SK-N-SH treated with all-trans-retinoic acid at 6 μM for 48 hours (cell line): Measurements from ENCODE around the gene TRAK1.

Source experiments
- ATAC-seq: fragments of 200-7000 bp; cut with Tn5 transposase; 3 replicates; pipeline ENCODE4 v1.9.1; 2020; ENCODE audit warnings: mild to moderate bottlenecking, moderate library complexity
- ARNTL ChIP-seq: fragments of 450-650 bp; formaldehyde crosslinking; IDR thresholded peaks from 2 replicates; pipeline ENCODE4 v1.5.0; 2020; ENCODE audit warnings: low read depth, mild to moderate bottlenecking, moderate library complexity, borderline replicate concordance
- BACH2 ChIP-seq: fragments of 250-450 bp; sonication (Bioruptor Pico); IDR thresholded peaks from 2 replicates; pipeline ENCODE4 v1.9.0; 2021; ENCODE audit warnings: mild to moderate bottlenecking, borderline replicate concordance
- CSDC2 ChIP-seq: fragments of 250-450 bp; sonication (Bioruptor Pico); IDR thresholded peaks from 2 replicates; pipeline ENCODE4 v1.5.0; 2020; ENCODE audit warnings: mild to moderate bottlenecking, moderate library complexity
- ESRRG ChIP-seq: fragments of 250-450 bp; sonication (Bioruptor Pico); IDR thresholded peaks from 2 replicates; pipeline ENCODE4 v1.6.1; 2021; ENCODE audit warnings: mild to moderate bottlenecking
- GLIS3 ChIP-seq: fragments of 250-450 bp; sonication (Bioruptor Pico); IDR thresholded peaks from 2 replicates; pipeline ENCODE4 v1.5.0; 2020; ENCODE audit warnings: mild to moderate bottlenecking, moderate library complexity
- ISL1 ChIP-seq: fragments of 250-450 bp; sonication (Bioruptor Pico); IDR thresholded peaks from 2 replicates; pipeline ENCODE4 v2.1.2; 2022; ENCODE audit warnings: mild to moderate bottlenecking, moderate library complexity
- PPARA ChIP-seq: fragments of 250-450 bp; sonication (Bioruptor Pico); IDR thresholded peaks from 2 replicates; pipeline ENCODE4 v1.5.0; 2020; ENCODE audit warnings: mild to moderate bottlenecking, borderline replicate concordance
- RARB ChIP-seq: fragments of 250-450 bp; sonication (Bioruptor Pico); IDR thresholded peaks from 2 replicates; pipeline ENCODE4 v1.8.0; 2021; ENCODE audit warnings: mild to moderate bottlenecking, moderate library complexity
- SNAI2 ChIP-seq: fragments of 250-450 bp; sonication (Bioruptor Pico); IDR thresholded peaks from 2 replicates; pipeline ENCODE4 v1.5.0; 2020; ENCODE audit warnings: mild to moderate bottlenecking, moderate library complexity
- TCF4 ChIP-seq: fragments of 250-450 bp; sonication (Bioruptor Pico); IDR thresholded peaks from 2 replicates; pipeline ENCODE4 v1.8.0; 2021; ENCODE audit warnings: mild to moderate bottlenecking, moderate library complexity, borderline replicate concordance
- ZC3H10 ChIP-seq: fragments of 250-450 bp; sonication (Bioruptor Pico); IDR thresholded peaks from 2 replicates; pipeline ENCODE4 v1.5.1; 2021; ENCODE audit warnings: mild to moderate bottlenecking, moderate library complexity
- ZFP3 ChIP-seq: fragments of 250-450 bp; sonication (Bioruptor Pico); IDR thresholded peaks from 2 replicates; pipeline ENCODE4 v1.5.0; 2020; ENCODE audit warnings: mild to moderate bottlenecking, moderate library complexity
- ZNF565 ChIP-seq: fragments of 450-650 bp; formaldehyde crosslinking; conservative IDR thresholded peaks from 2 replicates; pipeline ENCODE4 v1.5.0; 2020; ENCODE audit warnings: low read depth, mild to moderate bottlenecking, moderate library complexity
- ZNF8 ChIP-seq: fragments of 450-650 bp; formaldehyde crosslinking; IDR thresholded peaks from 2 replicates; pipeline ENCODE4 v1.5.0; 2020; ENCODE audit warnings: mild to moderate bottlenecking, moderate library complexity
- TF ChIP-seq, protein P1 (sequence below): fragments of 250-450 bp; sonication (Bioruptor Pico); IDR thresholded peaks from 2 replicates; pipeline ENCODE4 v1.5.0; 2020; ENCODE audit warnings: mild to moderate bottlenecking, moderate library complexity
- TF ChIP-seq, protein P2 (sequence below): fragments of 250-450 bp; sonication (Bioruptor Pico); IDR thresholded peaks from 2 replicates; pipeline ENCODE4 v1.5.1; 2021; ENCODE audit warnings: mild to moderate bottlenecking, moderate library complexity
- TF ChIP-seq, protein P3 (sequence below): fragments of 250-450 bp; sonication (Bioruptor Pico); IDR thresholded peaks from 2 replicates; pipeline ENCODE4 v1.8.0; 2021; ENCODE audit warnings: low read depth, mild to moderate bottlenecking, moderate library complexity, borderline replicate concordance
- TF ChIP-seq, protein P4 (sequence below): fragments of 250-450 bp; sonication (Bioruptor Pico); IDR thresholded peaks from 2 replicates; pipeline ENCODE4 v1.5.1; 2020; ENCODE audit warnings: low read depth, mild to moderate bottlenecking, moderate library complexity
- TF ChIP-seq, protein P5 (sequence below): fragments of 250-450 bp; sonication (Bioruptor Pico); IDR thresholded peaks from 2 replicates; pipeline ENCODE4 v1.8.0; 2020; ENCODE audit warnings: mild to moderate bottlenecking, moderate library complexity, borderline replicate concordance

TRAK1 gene

DNA sequence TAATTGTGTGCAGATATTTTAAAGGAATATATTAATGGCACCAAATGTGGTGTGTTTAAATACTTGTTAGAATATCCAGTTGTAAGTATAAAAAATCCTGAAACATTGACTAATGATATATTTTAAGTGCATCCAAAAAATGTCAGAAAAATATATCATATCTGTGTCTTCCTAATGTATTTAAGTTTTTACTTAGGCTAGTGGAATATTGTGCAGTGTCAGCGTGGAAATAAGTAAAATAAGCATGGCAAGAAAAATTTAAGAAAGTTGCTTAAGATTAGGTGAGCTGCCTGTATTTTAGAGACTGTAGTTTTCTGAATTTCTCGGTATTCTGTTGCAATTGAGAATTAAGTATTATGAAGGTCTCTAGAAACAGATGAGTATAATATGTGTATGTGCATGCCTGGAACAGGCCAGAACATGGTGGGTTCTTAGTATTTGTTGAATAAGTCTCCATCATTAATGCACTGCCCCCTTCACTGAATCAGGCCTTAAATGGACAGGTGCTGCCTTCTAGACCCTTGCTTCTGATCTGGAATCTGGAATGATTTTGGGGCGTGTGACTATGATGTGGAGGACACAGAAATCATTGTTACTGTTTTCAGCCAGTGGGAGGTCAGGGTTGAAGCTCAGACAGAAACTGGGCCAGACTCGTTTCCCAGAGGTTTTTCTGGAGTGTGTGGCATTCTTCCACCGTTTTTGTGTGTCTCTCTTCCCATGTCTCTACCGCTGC lies 86.1 kb downstream of the TRAK1 start:
- TF ChIP-seq, protein P1, sequence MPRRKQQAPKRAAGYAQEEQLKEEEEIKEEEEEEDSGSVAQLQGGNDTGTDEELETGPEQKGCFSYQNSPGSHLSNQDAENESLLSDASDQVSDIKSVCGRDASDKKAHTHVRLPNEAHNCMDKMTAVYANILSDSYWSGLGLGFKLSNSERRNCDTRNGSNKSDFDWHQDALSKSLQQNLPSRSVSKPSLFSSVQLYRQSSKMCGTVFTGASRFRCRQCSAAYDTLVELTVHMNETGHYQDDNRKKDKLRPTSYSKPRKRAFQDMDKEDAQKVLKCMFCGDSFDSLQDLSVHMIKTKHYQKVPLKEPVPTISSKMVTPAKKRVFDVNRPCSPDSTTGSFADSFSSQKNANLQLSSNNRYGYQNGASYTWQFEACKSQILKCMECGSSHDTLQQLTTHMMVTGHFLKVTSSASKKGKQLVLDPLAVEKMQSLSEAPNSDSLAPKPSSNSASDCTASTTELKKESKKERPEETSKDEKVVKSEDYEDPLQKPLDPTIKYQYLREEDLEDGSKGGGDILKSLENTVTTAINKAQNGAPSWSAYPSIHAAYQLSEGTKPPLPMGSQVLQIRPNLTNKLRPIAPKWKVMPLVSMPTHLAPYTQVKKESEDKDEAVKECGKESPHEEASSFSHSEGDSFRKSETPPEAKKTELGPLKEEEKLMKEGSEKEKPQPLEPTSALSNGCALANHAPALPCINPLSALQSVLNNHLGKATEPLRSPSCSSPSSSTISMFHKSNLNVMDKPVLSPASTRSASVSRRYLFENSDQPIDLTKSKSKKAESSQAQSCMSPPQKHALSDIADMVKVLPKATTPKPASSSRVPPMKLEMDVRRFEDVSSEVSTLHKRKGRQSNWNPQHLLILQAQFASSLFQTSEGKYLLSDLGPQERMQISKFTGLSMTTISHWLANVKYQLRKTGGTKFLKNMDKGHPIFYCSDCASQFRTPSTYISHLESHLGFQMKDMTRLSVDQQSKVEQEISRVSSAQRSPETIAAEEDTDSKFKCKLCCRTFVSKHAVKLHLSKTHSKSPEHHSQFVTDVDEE = no peak
- TF ChIP-seq ZFP3 (no peak), ZNF8 (CRISPR knock-in tag) (no peak), TCF4 (CRISPR knock-in tag) (no peak), ESRRG (CRISPR knock-in tag) (no peak), ARNTL (CRISPR knock-in tag) (no peak)
- TF ChIP-seq, protein P2, sequence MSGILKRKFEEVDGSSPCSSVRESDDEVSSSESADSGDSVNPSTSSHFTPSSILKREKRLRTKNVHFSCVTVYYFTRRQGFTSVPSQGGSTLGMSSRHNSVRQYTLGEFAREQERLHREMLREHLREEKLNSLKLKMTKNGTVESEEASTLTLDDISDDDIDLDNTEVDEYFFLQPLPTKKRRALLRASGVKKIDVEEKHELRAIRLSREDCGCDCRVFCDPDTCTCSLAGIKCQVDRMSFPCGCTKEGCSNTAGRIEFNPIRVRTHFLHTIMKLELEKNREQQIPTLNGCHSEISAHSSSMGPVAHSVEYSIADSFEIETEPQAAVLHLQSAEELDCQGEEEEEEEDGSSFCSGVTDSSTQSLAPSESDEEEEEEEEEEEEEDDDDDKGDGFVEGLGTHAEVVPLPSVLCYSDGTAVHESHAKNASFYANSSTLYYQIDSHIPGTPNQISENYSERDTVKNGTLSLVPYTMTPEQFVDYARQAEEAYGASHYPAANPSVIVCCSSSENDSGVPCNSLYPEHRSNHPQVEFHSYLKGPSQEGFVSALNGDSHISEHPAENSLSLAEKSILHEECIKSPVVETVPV = no peak
- ATAC-seq = no peak

DNA sequence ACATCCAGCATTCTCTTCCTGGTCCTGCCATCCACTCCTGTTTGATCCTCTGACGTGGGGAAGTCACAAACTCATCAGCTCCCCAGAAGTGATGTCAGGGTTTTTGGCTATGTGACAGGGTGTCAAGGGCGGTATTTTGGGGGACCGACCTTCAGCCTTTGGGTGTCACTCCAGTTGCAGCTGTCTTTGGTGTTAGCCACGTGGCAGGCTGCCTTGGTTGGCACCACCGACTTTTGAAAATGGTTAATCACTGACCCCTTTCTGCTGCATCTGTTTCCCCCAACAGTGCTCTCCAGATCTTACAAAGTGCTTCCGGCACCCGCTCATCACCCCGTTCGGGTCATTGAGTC lies 86.6 kb downstream of the TRAK1 start:
- ATAC-seq = no peak
- no peak for TF ChIP-seq GLIS3

DNA sequence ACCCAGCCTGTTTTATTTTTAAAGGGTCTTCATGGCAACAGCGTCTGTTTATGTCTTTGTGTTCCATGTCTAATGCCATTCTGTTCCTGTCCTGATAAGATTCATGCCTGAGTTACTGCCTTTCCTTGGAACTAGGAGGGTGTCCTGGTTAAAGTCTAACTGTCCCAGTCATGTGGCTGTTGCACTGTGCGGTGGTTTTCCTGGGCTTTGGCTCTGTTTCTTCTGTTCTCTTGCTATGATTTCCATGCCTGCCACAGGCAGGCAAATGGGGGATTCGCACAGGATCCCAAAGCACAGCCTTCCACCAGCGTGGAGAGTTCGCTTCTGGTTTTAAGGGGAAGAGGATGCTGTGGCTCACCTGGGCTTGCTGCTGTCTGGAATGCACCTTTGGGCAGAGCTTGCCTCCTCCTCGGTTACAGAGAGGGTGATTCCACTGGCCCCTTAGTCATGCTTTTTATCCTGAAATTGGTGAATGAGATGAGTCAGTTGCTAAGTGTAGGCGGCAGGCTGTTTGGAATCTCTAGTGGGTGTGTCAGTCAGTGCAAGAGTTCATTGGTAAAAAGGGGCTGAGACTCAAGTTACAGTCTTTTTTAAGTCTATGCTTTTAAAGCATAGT lies 88.1 kb downstream of the TRAK1 start:
- no peak for TF ChIP-seq ESRRG (CRISPR knock-in tag)
- TF ChIP-seq ISL1 (CRISPR knock-in tag) = 0 out of 2 replicates have a peak, but pooled peaks have one; percentile 10
- TF ChIP-seq BACH2 (CRISPR knock-in tag) = no peak
- TF ChIP-seq, protein P1 = no peak
- ATAC-seq = peak; percentile 99

DNA sequence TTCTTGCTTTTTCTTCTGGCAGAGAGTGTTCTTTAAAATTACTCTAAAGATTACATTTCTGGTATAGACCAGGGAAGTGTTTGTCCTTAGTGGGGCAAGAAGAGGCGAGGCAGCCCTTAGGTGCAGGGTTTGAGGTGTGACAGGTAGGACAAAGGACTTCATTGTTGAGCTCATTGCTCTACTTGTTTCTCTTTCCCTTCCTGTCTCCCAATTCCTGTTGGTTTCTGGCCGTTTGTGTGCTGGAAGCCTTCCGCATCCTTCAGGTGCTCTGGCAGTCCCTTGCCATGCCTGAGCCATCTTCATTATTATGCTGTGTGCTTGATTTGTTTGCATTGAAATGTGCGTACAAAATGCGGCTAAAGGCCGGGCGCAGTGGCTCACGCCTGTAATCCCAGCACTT lies 89.7 kb downstream of the TRAK1 start:
- no peak for ATAC-seq
- no peak for TF ChIP-seq CSDC2 (CRISPR knock-in tag)
- no peak for TF ChIP-seq PPARA
- TF ChIP-seq TCF4 (CRISPR knock-in tag) = no peak
- no peak for TF ChIP-seq GLIS3
- TF ChIP-seq BACH2 (CRISPR knock-in tag) = no peak
- TF ChIP-seq, protein P3, sequence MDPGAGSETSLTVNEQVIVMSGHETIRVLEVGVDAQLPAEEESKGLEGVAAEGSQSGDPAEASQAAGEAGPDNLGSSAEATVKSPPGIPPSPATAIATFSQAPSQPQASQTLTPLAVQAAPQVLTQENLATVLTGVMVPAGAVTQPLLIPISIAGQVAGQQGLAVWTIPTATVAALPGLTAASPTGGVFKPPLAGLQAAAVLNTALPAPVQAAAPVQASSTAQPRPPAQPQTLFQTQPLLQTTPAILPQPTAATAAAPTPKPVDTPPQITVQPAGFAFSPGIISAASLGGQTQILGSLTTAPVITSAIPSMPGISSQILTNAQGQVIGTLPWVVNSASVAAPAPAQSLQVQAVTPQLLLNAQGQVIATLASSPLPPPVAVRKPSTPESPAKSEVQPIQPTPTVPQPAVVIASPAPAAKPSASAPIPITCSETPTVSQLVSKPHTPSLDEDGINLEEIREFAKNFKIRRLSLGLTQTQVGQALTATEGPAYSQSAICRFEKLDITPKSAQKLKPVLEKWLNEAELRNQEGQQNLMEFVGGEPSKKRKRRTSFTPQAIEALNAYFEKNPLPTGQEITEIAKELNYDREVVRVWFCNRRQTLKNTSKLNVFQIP = no peak
- no peak for TF ChIP-seq ARNTL (CRISPR knock-in tag)
- no peak for TF ChIP-seq RARB
- no peak for TF ChIP-seq ZC3H10 (CRISPR knock-in tag)
- TF ChIP-seq, protein P4, sequence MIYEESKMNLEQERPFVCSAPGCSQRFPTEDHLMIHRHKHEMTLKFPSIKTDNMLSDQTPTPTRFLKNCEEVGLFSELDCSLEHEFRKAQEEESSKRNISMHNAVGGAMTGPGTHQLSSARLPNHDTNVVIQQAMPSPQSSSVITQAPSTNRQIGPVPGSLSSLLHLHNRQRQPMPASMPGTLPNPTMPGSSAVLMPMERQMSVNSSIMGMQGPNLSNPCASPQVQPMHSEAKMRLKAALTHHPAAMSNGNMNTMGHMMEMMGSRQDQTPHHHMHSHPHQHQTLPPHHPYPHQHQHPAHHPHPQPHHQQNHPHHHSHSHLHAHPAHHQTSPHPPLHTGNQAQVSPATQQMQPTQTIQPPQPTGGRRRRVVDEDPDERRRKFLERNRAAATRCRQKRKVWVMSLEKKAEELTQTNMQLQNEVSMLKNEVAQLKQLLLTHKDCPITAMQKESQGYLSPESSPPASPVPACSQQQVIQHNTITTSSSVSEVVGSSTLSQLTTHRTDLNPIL (CRISPR knock-in tag) = no peak
- TF ChIP-seq, protein P5, sequence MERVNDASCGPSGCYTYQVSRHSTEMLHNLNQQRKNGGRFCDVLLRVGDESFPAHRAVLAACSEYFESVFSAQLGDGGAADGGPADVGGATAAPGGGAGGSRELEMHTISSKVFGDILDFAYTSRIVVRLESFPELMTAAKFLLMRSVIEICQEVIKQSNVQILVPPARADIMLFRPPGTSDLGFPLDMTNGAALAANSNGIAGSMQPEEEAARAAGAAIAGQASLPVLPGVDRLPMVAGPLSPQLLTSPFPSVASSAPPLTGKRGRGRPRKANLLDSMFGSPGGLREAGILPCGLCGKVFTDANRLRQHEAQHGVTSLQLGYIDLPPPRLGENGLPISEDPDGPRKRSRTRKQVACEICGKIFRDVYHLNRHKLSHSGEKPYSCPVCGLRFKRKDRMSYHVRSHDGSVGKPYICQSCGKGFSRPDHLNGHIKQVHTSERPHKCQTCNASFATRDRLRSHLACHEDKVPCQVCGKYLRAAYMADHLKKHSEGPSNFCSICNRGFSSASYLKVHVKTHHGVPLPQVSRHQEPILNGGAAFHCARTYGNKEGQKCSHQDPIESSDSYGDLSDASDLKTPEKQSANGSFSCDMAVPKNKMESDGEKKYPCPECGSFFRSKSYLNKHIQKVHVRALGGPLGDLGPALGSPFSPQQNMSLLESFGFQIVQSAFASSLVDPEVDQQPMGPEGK (CRISPR knock-in tag) = no peak
- no peak for TF ChIP-seq SNAI2 (CRISPR knock-in tag)
- no peak for TF ChIP-seq ESRRG (CRISPR knock-in tag)
- no peak for TF ChIP-seq ZNF565 (CRISPR knock-in tag)
- TF ChIP-seq, protein P1 = no peak
